ENCODE data around the gene SPEN. TPM values are rescaled to one million over a fixed set of nuclear protein-coding genes. Genes with fewer than 3 reads are reported as not detected.

The SPEN gene
- total and polyA plus RNA-seq, 2 of the 4 experiments (the other 2 are of a cell fraction) = 7.6 to 15.8 TPM

DNA sequence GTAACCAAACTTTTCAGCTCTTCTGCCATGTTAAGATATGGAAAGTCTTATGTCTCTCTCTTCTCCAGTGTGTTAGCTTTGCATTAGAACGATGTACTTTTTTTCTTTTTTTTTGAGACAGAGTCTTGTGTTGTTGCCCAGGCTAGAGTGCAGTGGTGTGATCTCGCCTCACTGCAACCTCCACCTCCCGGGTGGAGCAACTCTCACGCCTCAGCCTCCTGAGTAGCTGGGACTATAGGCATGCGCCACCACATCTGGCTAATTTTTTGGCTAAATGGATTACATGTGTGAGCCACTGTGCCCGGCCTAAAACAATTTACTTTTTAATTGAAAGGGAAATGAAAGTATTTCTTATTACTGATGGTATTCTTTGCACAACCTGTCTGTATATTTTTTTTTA is 35.8 kb downstream of the SPEN start:
- no TSS peak for BruUV-seq (replicated peaks)
- ChIA-PET CTCF (no interaction called here), POLR2A (ENCODE audit: unreplicated experiment) (no interaction called here)
- Histone ChIP-seq H3K14ac (replicated peaks; ENCODE audit: low read depth, low read length) (no peak overlapping the region), H4K5ac (ENCODE audit: low read depth, low read length) (no peak overlapping the region), H3K4ac (ENCODE audit: low read depth, low read length) (no peak overlapping the region), H3K9me3 (ENCODE audit: control insufficient read depth, insufficient read depth, low read length) (no peaks in the 10 kb centered on the region), H3K4me2 (ENCODE audit: low read depth, low read length) (no peak overlapping the region), H2AK5ac (ENCODE audit: low read depth, low read length) (no peak overlapping the region), H2BK15ac (ENCODE audit: low read depth, low read length) (no peak overlapping the region), H3K4me1 (ENCODE audit: control insufficient read depth, insufficient read depth, low read length) (peaks cover 4% of the 10 kb centered on the region), H2AK9ac (replicated peaks; ENCODE audit: low read depth, low read length, poor library complexity) (no peak overlapping the region), H4K8ac (ENCODE audit: low read depth in 2 of 2, low read length in 2 of 2) (no peak overlapping the region), H3K27ac (ENCODE audit: insufficient read depth, low read length) (no peak overlapping the region), H3K36me3 (ENCODE audit: control insufficient read depth, insufficient read depth, low read length) (no peaks in the 10 kb centered on the region), H4K20me1 (ENCODE audit: insufficient read depth, low read length) (peaks cover 15% of the 10 kb centered on the region), H3K56ac (ENCODE audit: extremely low read depth, insufficient read depth, low read length) (no peak overlapping the region), H3K9me1 (ENCODE audit: insufficient read depth, low read length) (peaks cover 7% of the 10 kb centered on the region; the same call in 1 of the 2 replicates), H3K18ac (ENCODE audit: low read depth, low read length) (no peak overlapping the region), H2BK5ac (ENCODE audit: low read depth, low read length, poor library complexity, severe bottlenecking) (no peak overlapping the region), H2BK120ac (ENCODE audit: low read depth, low read length) (no peak overlapping the region), H3K4me3 (ENCODE audit: insufficient read depth, low read depth, low read length) (no peak overlapping the region), H2AFZ (replicated peaks; ENCODE audit: low read length, poor library complexity) (no peak overlapping the region), H3K79me1 (ENCODE audit: low read depth in 1 of 2, low read length in 2 of 2) (peaks cover 6 to 69% of the 10 kb centered on the region in 2 experiments; a peak in 3 of 4 replicates), H2BK20ac (ENCODE audit: low read depth, low read length) (no peak overlapping the region), H3K27me3 (ENCODE audit: control insufficient read depth, insufficient read depth, low read length) (no peaks in the 10 kb centered on the region), H3K23ac (ENCODE audit: low read depth, low read length) (peak overlapping the region; percentile 5; the same call in 1 of the 2 replicates), H3K9ac (ENCODE audit: low read depth, low read length) (no peak overlapping the region), H4K91ac (ENCODE audit: insufficient read depth, low read depth, low read length) (no peak overlapping the region)
- dilution Hi-C loops (cut with HindIII; ENCODE audit: low sequenced_read_pairs, unreplicated experiment) (no loop called here), intact Hi-C loops (cut with micrococcal nuclease) (no loop called here), in situ Hi-C loops (cut with MboI; ENCODE audit: low sequenced_read_pairs) (no loop called here)
- TF ChIP-seq RAD21 (IDR thresholded peaks at IDR 0.05; ENCODE audit: low read length) = no peak
- TF ChIP-seq, protein P1, sequence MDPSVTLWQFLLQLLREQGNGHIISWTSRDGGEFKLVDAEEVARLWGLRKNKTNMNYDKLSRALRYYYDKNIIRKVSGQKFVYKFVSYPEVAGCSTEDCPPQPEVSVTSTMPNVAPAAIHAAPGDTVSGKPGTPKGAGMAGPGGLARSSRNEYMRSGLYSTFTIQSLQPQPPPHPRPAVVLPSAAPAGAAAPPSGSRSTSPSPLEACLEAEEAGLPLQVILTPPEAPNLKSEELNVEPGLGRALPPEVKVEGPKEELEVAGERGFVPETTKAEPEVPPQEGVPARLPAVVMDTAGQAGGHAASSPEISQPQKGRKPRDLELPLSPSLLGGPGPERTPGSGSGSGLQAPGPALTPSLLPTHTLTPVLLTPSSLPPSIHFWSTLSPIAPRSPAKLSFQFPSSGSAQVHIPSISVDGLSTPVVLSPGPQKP (IDR thresholded peaks at IDR 0.05; ENCODE audit: borderline replicate concordance, low read depth, low read length) = no peak
- no peak for TF ChIP-seq RCOR1 (IDR thresholded peaks at IDR 0.05; ENCODE audit: insufficient replicate concordance, low read length)
- TF ChIP-seq MXI1 (IDR thresholded peaks at IDR 0.05; ENCODE audit: borderline replicate concordance, low read depth, low read length) = no peak
- no peak for TF ChIP-seq SMC3 (IDR thresholded peaks at IDR 0.05; ENCODE audit: low read depth, low read length)
- no peak for TF ChIP-seq BHLHE40 (IDR thresholded peaks at IDR 0.05; ENCODE audit: low read depth, low read length)
- TF ChIP-seq FOS (IDR thresholded peaks at IDR 0.05; ENCODE audit: low read depth, low read length) = no peak
- no peak for TF ChIP-seq POLR2A (IDR thresholded peaks at IDR 0.05; ENCODE audit: low read depth, low read length)
- TF ChIP-seq CEBPB (IDR thresholded peaks at IDR 0.05; ENCODE audit: low read depth, low read length) = no peak
- no peak for TF ChIP-seq CHD1 (IDR thresholded peaks at IDR 0.05; ENCODE audit: low read depth, low read length)
- DNase-seq (no peak), ATAC-seq (ENCODE audit: low read depth) (no peak)
- 90% methylated on average over 2 of the region's 6 CpGs; no CpG with 5 or more reads in 1 of the 2 experiments for WGBS, 2 experiments (ENCODE audit: extremely low coverage in 2 of 2, insufficient read length in 1 of 2)
